HG03045 (cell line): ENCODE results near the gene MIEF2.
A peak's percentile ranks its signal among the peaks of the same experiment; 100 is the strongest.
"Not testable (repeated sequence)": the region's sequence is repeated elsewhere in the genome, so short reads cannot be mapped to it uniquely, and the experiment has no call there.

Source experiments
- ATAC-seq: cut with Tn5 transposase; IDR thresholded peaks from one replicate; pipeline ENCODE4 v1.9.1; 2021; ENCODE audit warnings: mild to moderate bottlenecking, moderate library complexity; ENCODE audit not compliant: unreplicated experiment

The MIEF2 gene

GRCh38 chr17:18260332-18261145 lies at the start of gene MIEF2:
MIEF2 (plus strand) TSS chr17:18260662; CDS start chr17:18262721, 2,059 bp downstream.
- peak; percentile 74 for ATAC-seq

GRCh38 chr17:18213666-18214270 lies 46.7 kb upstream of the MIEF2 start:
- ATAC-seq = no peak

- ATAC-seq = not testable (repeated sequence)
Observed at GRCh38 chr17:18216906-18217305, 43.6 kb upstream of the MIEF2 start.

- no peak for ATAC-seq
Observed at GRCh38 chr17:18217412-18218015, 42.9 kb upstream of the MIEF2 start.

GRCh38 chr17:18218756-18219415 lies 41.6 kb upstream of the MIEF2 start:
- no peak for ATAC-seq

GRCh38 chr17:18224053-18224386 lies 36.4 kb upstream of the MIEF2 start:
- no peak for ATAC-seq

- no peak for ATAC-seq
Observed at GRCh38 chr17:18224387-18225120, 35.9 kb upstream of the MIEF2 start.

GRCh38 chr17:18225121-18225641 lies 35.3 kb upstream of the MIEF2 start, which contains the start of gene LLGL1:
LLGL1 (plus strand) TSS chr17:18225635; CDS start chr17:18225683, 48 bp downstream.
- peak; percentile 83 for ATAC-seq

- ATAC-seq = peak; percentile 29
Observed at GRCh38 chr17:18225642-18226283, 34.7 kb upstream of the MIEF2 start.

- no peak for ATAC-seq
Observed at GRCh38 chr17:18226284-18226945, 34.0 kb upstream of the MIEF2 start.

GRCh38 chr17:18227635-18228034 lies 32.8 kb upstream of the MIEF2 start:
- no peak for ATAC-seq

- no peak for ATAC-seq
Observed at GRCh38 chr17:18228176-18228682, 32.2 kb upstream of the MIEF2 start.

- no peak for ATAC-seq
Observed at GRCh38 chr17:18229254-18229653, 31.2 kb upstream of the MIEF2 start.

GRCh38 chr17:18229771-18230170 lies 30.7 kb upstream of the MIEF2 start:
- no peak for ATAC-seq

- no peak for ATAC-seq
Observed at GRCh38 chr17:18230288-18231141, 29.9 kb upstream of the MIEF2 start.

GRCh38 chr17:18231164-18231563 lies 29.3 kb upstream of the MIEF2 start:
- ATAC-seq = no peak

GRCh38 chr17:18233803-18234518 lies 26.5 kb upstream of the MIEF2 start:
- ATAC-seq = no peak
